HepG2 (cell line): ENCODE data around the gene APIP. TPM values are rescaled to one million over a fixed set of nuclear protein-coding genes. Genes with fewer than 3 reads are reported as not detected.

ENCODE experiments used
- AGO1 ChIP-seq: fragments of 200-400 bp; formaldehyde crosslinking; IDR thresholded peaks from 2 replicates; pipeline ENCODE4 v1.6.1; 2017; ENCODE audit warnings: mild to moderate bottlenecking, low read depth, low read length, moderate library complexity; ENCODE audit not compliant: poor library complexity, severe bottlenecking
- EEA1 ChIP-seq: sonication (generic); formaldehyde crosslinking; IDR thresholded peaks from 2 replicates; pipeline ENCODE4 v1.5.1; 2020; ENCODE audit warnings: mild to moderate bottlenecking, missing genetic modification reagents, borderline replicate concordance
- HDAC2 ChIP-seq: sonication (generic); formaldehyde crosslinking; IDR thresholded peaks from 2 replicates; pipeline ENCODE4 v1.4.0; 2020; ENCODE audit warnings: missing genetic modification reagents
- HMG20A ChIP-seq: IDR thresholded peaks from 2 replicates; pipeline ENCODE4 v1.6.1; 2016; ENCODE audit warnings: borderline replicate concordance
- KDM4B ChIP-seq: sonication (generic); formaldehyde crosslinking; IDR thresholded peaks from 2 replicates; pipeline ENCODE4 v1.4.0; 2020; ENCODE audit warnings: missing genetic modification reagents
- NCOA2 ChIP-seq: sonication (generic); formaldehyde crosslinking; IDR thresholded peaks from 2 replicates; pipeline ENCODE4 v1.8.0; 2022; ENCODE audit warnings: inconsistent platforms
- RERE ChIP-seq: IDR thresholded peaks from 2 replicates; pipeline ENCODE4 v1.6.1; 2016; ENCODE audit warnings: low read depth, missing genetic modification reagents, missing compliant biosample characterization
- SATB2 ChIP-seq: sonication (generic); formaldehyde crosslinking; IDR thresholded peaks from 2 replicates; pipeline ENCODE4 v1.5.0; 2020; ENCODE audit warnings: missing genetic modification reagents
- ZFP36L1 ChIP-seq: sonication (generic); formaldehyde crosslinking; IDR thresholded peaks from 2 replicates; pipeline ENCODE4 v1.8.0; 2022; ENCODE audit warnings: mild to moderate bottlenecking, missing genetic modification reagents, moderate library complexity
- ZNF10 ChIP-seq: sonication (generic); formaldehyde crosslinking; IDR thresholded peaks from 2 replicates; pipeline ENCODE4 v1.4.0; 2020; ENCODE audit warnings: mild to moderate bottlenecking, low read depth, missing genetic modification reagents, borderline replicate concordance
- ZNF3 ChIP-seq: IDR thresholded peaks from 2 replicates; pipeline ENCODE4 v1.7.0; 2017; ENCODE audit warnings: inconsistent platforms
- ZNF30 ChIP-seq: sonication (generic); formaldehyde crosslinking; IDR thresholded peaks from 2 replicates; pipeline ENCODE4 v1.5.0; 2020; ENCODE audit warnings: mild to moderate bottlenecking, missing genetic modification reagents
- ZNF674 ChIP-seq: sonication (generic); formaldehyde crosslinking; IDR thresholded peaks from 2 replicates; pipeline ENCODE4 v1.5.0; 2020; ENCODE audit warnings: low read depth, mild to moderate bottlenecking, missing genetic modification reagents
- ZNF782 ChIP-seq: sonication (generic); formaldehyde crosslinking; IDR thresholded peaks from 2 replicates; pipeline ENCODE4 v1.4.0; 2020; ENCODE audit warnings: missing genetic modification reagents, mild to moderate bottlenecking, borderline replicate concordance
- polyA plus RNA-seq, 8 experiments: library from polyadenylated mRNA; depleted of rRNA in 3 of 8; stranded (reverse) in 7 of 8; unstranded in 1 of 8; fragments of >200 nt; fragmentation: Illumina TruSeq in 4 of 8; extraction: Trizol in 4 of 8; gene quantifications; 2 replicates each; pipeline versions ENCODE4 v1.2.1 to v1.2.3, GENCODE V29; 2011 to 2016; ENCODE audit warnings: low read depth in 4 of 8, missing spikeins in 1 of 8, mixed read lengths in 1 of 8; ENCODE audit not compliant: insufficient read depth in 1 of 8
- total RNA-seq, 5 experiments: library from RNA; depleted of rRNA; stranded (reverse); fragments of >200 nt; fragmentation: Illumina TruSeq; extraction: Trizol; gene quantifications; 2 replicates each; pipeline ENCODE4 v1.2.3, GENCODE V29; 2016; ENCODE audit warnings: low read depth in 1 of 5
- TF ChIP-seq, protein P1 (sequence below), 2 experiments: sonication (generic) in 1 of 2; formaldehyde crosslinking in 1 of 2; IDR thresholded peaks; 2 replicates each; pipeline versions ENCODE4 v1.4.0 to v1.6.1; 2018 to 2020; ENCODE audit warnings: missing genetic modification reagents in 2 of 2, borderline replicate concordance in 1 of 2, low read depth in 1 of 2, mild to moderate bottlenecking in 1 of 2, missing biosample characterization in 1 of 2
- TF ChIP-seq, protein P2 (sequence below): IDR thresholded peaks from 2 replicates; pipeline ENCODE4 v1.6.1; 2012; ENCODE audit warnings: low read length, improper control_type of control experiment
- TF ChIP-seq, protein P3 (sequence below): IDR thresholded peaks from 2 replicates; pipeline ENCODE4 v1.6.1; 2016

Gene APIP
- total and polyA plus RNA-seq, 2 of the 13 experiments (the other 11 are each of a cell fraction or from before 2014, with no cell fraction given), result 16.9 to 31.0 TPM

DNA sequence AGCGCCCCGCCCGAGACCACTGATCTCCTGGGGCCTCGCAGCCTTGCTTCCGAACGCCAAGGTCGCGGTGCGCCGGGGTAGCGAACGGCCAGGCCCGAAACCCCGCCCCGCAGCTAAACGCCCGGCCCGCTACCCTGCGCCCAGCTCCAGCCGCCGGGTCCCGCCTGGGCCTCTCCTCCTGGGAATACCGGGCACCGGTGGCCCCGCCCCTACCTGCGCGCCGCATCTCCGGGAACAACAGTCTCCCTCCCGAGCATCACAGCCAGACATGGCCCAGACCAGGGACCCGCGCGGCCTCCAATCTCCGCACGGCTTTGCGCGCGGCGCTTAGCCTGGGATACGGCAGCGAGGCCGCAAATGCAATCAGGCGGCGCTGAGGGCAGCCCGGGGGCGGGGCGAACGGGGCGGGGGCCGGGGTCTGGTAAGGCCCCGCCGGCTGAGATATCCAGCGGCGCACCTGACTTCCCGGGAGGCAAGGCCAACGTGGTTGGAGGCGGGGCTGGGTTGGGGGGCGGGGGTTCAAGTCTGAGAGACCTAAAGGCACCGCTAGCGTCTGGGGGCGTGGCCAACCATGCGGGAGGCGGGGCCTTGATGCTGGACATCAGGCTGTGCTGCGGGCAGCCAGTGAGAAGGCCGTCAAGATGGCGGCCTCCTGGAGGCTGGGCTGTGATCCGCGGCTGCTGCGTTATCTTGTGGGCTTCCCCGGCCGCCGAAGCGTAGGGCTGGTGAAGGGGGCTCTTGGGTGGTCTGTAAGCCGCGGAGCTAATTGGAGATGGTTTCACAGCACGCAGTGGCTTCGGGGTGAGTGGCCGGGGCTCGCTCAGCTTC is at the start of gene APIP, which contains the start of gene PDHX (continued):
- TF ChIP-seq, protein P1, sequence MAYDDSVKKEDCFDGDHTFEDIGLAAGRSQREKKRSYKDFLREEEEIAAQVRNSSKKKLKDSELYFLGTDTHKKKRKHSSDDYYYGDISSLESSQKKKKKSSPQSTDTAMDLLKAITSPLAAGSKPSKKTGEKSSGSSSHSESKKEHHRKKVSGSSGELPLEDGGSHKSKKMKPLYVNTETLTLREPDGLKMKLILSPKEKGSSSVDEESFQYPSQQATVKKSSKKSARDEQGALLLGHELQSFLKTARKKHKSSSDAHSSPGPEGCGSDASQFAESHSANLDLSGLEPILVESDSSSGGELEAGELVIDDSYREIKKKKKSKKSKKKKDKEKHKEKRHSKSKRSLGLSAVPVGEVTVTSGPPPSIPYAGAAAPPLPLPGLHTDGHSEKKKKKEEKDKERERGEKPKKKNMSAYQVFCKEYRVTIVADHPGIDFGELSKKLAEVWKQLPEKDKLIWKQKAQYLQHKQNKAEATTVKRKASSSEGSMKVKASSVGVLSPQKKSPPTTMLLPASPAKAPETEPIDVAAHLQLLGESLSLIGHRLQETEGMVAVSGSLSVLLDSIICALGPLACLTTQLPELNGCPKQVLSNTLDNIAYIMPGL (CRISPR knock-in tag; IDR thresholded peaks at IDR 0.05; ENCODE audit: borderline replicate concordance in 1 of 2, low read depth in 1 of 2), result peak; percentile 53 to 75; a peak in 2 of 4 replicates
- TF ChIP-seq ZNF10 (no peak), ZNF30 (no peak), ZFP36L1 (no peak), SATB2 (CRISPR knock-in tag) (peak; percentile 52), HMG20A (CRISPR knock-in tag) (no peak; the same call in 1 of the 2 replicates), AGO1 (peak; percentile 46), ZNF674 (CRISPR knock-in tag) (0 out of 2 replicates have a peak, but pooled peaks have one; percentile 58), KDM4B (CRISPR knock-in tag) (peak; percentile 29; the same call in 1 of the 2 replicates), ZNF3 (CRISPR knock-in tag) (no peak), HDAC2 (CRISPR knock-in tag) (peak; percentile 62), EEA1 (CRISPR knock-in tag) (no peak; the same call in 1 of the 2 replicates), RERE (CRISPR knock-in tag) (no peak), ZNF782 (CRISPR knock-in tag) (peak; percentile 53; the same call in 1 of the 2 replicates), NCOA2 (CRISPR knock-in tag) (peak; percentile 48; the same call in 1 of the 2 replicates)
- TF ChIP-seq, protein P2, sequence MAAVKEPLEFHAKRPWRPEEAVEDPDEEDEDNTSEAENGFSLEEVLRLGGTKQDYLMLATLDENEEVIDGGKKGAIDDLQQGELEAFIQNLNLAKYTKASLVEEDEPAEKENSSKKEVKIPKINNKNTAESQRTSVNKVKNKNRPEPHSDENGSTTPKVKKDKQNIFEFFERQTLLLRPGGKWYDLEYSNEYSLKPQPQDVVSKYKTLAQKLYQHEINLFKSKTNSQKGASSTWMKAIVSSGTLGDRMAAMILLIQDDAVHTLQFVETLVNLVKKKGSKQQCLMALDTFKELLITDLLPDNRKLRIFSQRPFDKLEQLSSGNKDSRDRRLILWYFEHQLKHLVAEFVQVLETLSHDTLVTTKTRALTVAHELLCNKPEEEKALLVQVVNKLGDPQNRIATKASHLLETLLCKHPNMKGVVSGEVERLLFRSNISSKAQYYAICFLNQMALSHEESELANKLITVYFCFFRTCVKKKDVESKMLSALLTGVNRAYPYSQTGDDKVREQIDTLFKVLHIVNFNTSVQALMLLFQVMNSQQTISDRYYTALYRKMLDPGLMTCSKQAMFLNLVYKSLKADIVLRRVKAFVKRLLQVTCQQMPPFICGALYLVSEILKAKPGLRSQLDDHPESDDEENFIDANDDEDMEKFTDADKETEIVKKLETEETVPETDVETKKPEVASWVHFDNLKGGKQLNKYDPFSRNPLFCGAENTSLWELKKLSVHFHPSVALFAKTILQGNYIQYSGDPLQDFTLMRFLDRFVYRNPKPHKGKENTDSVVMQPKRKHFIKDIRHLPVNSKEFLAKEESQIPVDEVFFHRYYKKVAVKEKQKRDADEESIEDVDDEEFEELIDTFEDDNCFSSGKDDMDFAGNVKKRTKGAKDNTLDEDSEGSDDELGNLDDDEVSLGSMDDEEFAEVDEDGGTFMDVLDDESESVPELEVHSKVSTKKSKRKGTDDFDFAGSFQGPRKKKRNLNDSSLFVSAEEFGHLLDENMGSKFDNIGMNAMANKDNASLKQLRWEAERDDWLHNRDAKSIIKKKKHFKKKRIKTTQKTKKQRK, result no peak
- TF ChIP-seq, protein P3, sequence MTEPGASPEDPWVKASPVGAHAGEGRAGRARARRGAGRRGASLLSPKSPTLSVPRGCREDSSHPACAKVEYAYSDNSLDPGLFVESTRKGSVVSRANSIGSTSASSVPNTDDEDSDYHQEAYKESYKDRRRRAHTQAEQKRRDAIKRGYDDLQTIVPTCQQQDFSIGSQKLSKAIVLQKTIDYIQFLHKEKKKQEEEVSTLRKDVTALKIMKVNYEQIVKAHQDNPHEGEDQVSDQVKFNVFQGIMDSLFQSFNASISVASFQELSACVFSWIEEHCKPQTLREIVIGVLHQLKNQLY (CRISPR knock-in tag), result no peak
